Natural killer cell (primary cell): ENCODE measurements around the gene PLCG2. TPM values are rescaled to one million over a fixed set of nuclear protein-coding genes. Genes with fewer than 3 reads are reported as not detected.

Source experiments
- ATAC-seq, 3 donors: fragments of 150-1000 bp in 2 of 3; fragments of 200-7000 bp in 1 of 3; cut with Tn5 transposase; 1 replicate in 1 of 3; 2 replicates in 2 of 3; pipeline ENCODE4 v1.10.0; 2021; ENCODE audit warnings: mild to moderate bottlenecking in 2 of 3, moderate library complexity in 2 of 3
- DNase-seq, 2 donors: peaks; one replicate each; pipeline versions ENCODE4 v3.0.0 to v3.0.0-alpha.2; 2013 to 2021; ENCODE audit warnings: mixed read lengths in 1 of 2
- H3K27ac ChIP-seq: one replicate; pipeline ENCODE4 v1.5.1; 2013; ENCODE audit warnings: mild to moderate bottlenecking, low read length
- H3K27me3 ChIP-seq: one replicate; pipeline ENCODE4 v1.6.1; 2013; ENCODE audit warnings: low read length; ENCODE audit not compliant: control insufficient read depth, insufficient read depth
- H3K36me3 ChIP-seq: one replicate; pipeline ENCODE4 v1.6.1; 2013; ENCODE audit warnings: low read length; ENCODE audit not compliant: control insufficient read depth, insufficient read depth
- H3K4me1 ChIP-seq: one replicate; pipeline ENCODE4 v1.6.1; 2013; ENCODE audit warnings: low read length; ENCODE audit not compliant: control insufficient read depth, insufficient read depth
- H3K4me3 ChIP-seq: one replicate; pipeline ENCODE4 v1.5.1; 2013; ENCODE audit warnings: low read length
- H3K9me3 ChIP-seq: one replicate; pipeline ENCODE4 v1.6.1; 2013; ENCODE audit warnings: low read length; ENCODE audit not compliant: control insufficient read depth, insufficient read depth
- H3K27ac Mint-ChIP-seq, 2 donors: one replicate each; pipeline ENCODE4 v1.8.0; 2022; ENCODE audit warnings: mild to moderate bottlenecking in 2 of 2, mixed read lengths in 2 of 2, moderate library complexity in 1 of 2
- H3K27me3 Mint-ChIP-seq, 2 donors: one replicate each; pipeline ENCODE4 v1.8.0; 2022; ENCODE audit warnings: low read depth in 2 of 2, mixed read lengths in 2 of 2
- H3K36me3 Mint-ChIP-seq: one replicate; pipeline ENCODE4 v1.8.0; 2022; ENCODE audit warnings: mixed read lengths
- H3K4me1 Mint-ChIP-seq, 2 donors: one replicate each; pipeline ENCODE4 v1.8.0; 2022; ENCODE audit warnings: mixed read lengths in 2 of 2
- H3K4me3 Mint-ChIP-seq: one replicate; pipeline ENCODE4 v1.8.0; 2022; ENCODE audit warnings: mild to moderate bottlenecking, moderate library complexity, mixed read lengths
- H3K9me3 Mint-ChIP-seq, 2 donors: one replicate each; pipeline ENCODE4 v1.8.0; 2022; ENCODE audit warnings: mixed read lengths in 2 of 2
- CTCF ChIP-seq: fragments of 200-600 bp; IDR thresholded peaks from one replicate; pipeline ENCODE4 v1.8.0; 2022; ENCODE audit warnings: antibody characterized with exemption
- WGBS: methylation state at CpG from one replicate; pipeline ENCODE4 v1.1.7; 2013; ENCODE audit warnings: missing lambda C conversion rate; ENCODE audit not compliant: insufficient coverage; 5-methylcytosine and 5-hydroxymethylcytosine counted together
- intact Hi-C: fragments of 100-400 bp; cut with micrococcal nuclease; formaldehyde crosslinking; loops from one replicate; pipeline ENCODE4 v1.14.2; 2022
- total RNA-seq, 4 donors: library from RNA; stranded (reverse); fragments of 120-200 nt in 1 of 4; gene quantifications; one replicate each; pipeline versions ENCODE4 v1.2.3 to v1.2.4, GENCODE V29; 2013 to 2022

PLCG2 gene
- total RNA-seq, 3 donors from 2014 or later (not counting 1 experiment from before 2014, with no cell fraction given), result 250 to 298 (median 285) TPM

GRCh38 chr16:81782236-81782635 is 3.1 kb downstream of the PLCG2 start:
- no peak overlapping the region for H3K27ac Mint-ChIP-seq
- no peaks in the 10 kb centered on the region for H3K27me3 Mint-ChIP-seq
- no peaks in the 10 kb centered on the region for H3K9me3 Mint-ChIP-seq

GRCh38 chr16:81784072-81784795 is 5.1 kb downstream of the PLCG2 start:
- H3K36me3 ChIP-seq, result peaks cover 26% of the 10 kb centered on the region
- H3K4me3 ChIP-seq, result no peak overlapping the region
- Mint-ChIP-seq H3K36me3 (no peaks in the 10 kb centered on the region), H3K4me1 (peaks cover 79 to 80% of the 10 kb centered on the region in 2 donors), H3K27me3 (no peaks in the 10 kb centered on the region), H3K27ac (peak overlapping the region; percentile 59 to 77), H3K9me3 (no peaks in the 10 kb centered on the region), H3K4me3 (no peak overlapping the region)
- H3K27me3 ChIP-seq, result no peaks in the 10 kb centered on the region
- H3K27ac ChIP-seq, result peak overlapping the region; percentile 15
- WGBS, result 87% methylated on average over 2 of the region's 3 CpGs
- H3K4me1 ChIP-seq, result peaks cover 68% of the 10 kb centered on the region
- intact Hi-C loops, result loop anchor here (5.0 kb wide), 1 partner anchor 48 kb away; no protein-coding TSS in a partner anchor
- ATAC-seq (no peak), DNase-seq (no peak)
- no peak for TF ChIP-seq CTCF
- no peaks in the 10 kb centered on the region for H3K9me3 ChIP-seq

More at GRCh38 chr16:81782236-81782635, 3.1 kb downstream of the PLCG2 start:
- peaks cover 13% of the 10 kb centered on the region for H3K36me3 ChIP-seq
- no peaks in the 10 kb centered on the region for H3K36me3 Mint-ChIP-seq
- DNase-seq, result no peak
- H3K27ac ChIP-seq, result no peak overlapping the region
- H3K27me3 ChIP-seq, result no peaks in the 10 kb centered on the region
- WGBS, result 83% methylated on average over 3 of the region's 3 CpGs
- no peaks in the 10 kb centered on the region for H3K9me3 ChIP-seq
- peaks cover 63% of the 10 kb centered on the region for H3K4me1 ChIP-seq
- no peak overlapping the region for H3K4me3 ChIP-seq
- peak overlapping the region; percentile 4 for H3K4me3 Mint-ChIP-seq
- ATAC-seq, result no peak
- H3K4me1 Mint-ChIP-seq, result peaks cover 73 to 74% of the 10 kb centered on the region in 2 donors
- TF ChIP-seq CTCF, result no peak
- intact Hi-C loops, result loop anchor here (2.0 to 5.0 kb wide), 2 partner anchors 15 to 50 kb away; no protein-coding TSS in a partner anchor

- Mint-ChIP-seq H3K27ac (peak overlapping the region; percentile 59 to 77), H3K27me3 (no peaks in the 10 kb centered on the region), H3K4me1 (peaks cover 81 to 83% of the 10 kb centered on the region in 2 donors), H3K9me3 (no peaks in the 10 kb centered on the region), H3K36me3 (no peaks in the 10 kb centered on the region), H3K4me3 (no peak overlapping the region)
- DNase-seq (no peak), ATAC-seq (no peak)
- Histone ChIP-seq H3K9me3 (no peaks in the 10 kb centered on the region), H3K4me1 (peaks cover 73% of the 10 kb centered on the region), H3K36me3 (peaks cover 27% of the 10 kb centered on the region), H3K27me3 (no peaks in the 10 kb centered on the region), H3K27ac (no peak overlapping the region), H3K4me3 (no peak overlapping the region)
- no peak for TF ChIP-seq CTCF
- WGBS, result 75% methylated on average over 6 of the region's 7 CpGs
- intact Hi-C loops, result no loop called here
Measured at GRCh38 chr16:81785138-81785924, 6.2 kb downstream of the PLCG2 start.
